ENCODE results near the gene CCDC192. TPM values are rescaled to one million over a fixed set of nuclear protein-coding genes. Genes with fewer than 3 reads are reported as not detected.
A peak's percentile ranks its signal among the peaks of the same experiment; 100 is the strongest.

Gene CCDC192
- total RNA-seq, 2 experiments from 2014 or later = not detected

DNA sequence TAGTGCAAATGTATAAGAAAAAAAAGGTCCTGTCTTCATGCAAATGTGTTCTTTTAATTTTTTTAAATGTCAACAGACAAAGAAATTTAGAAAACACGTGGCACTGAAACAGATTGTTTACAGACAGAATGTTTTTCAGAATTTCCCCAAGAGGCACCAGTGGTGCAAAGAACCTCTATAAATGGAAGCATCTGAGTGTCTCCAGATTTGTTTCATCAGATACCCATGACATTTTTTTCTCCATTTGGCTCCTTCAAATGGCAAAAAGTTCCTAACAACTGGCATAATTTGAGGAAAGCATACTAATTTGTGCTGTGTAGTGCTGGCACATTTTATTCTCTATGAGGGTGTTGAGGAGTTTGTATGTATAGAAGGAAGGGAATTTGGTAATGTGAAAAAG lies 15.0 kb downstream of the CCDC192 start:
- ATAC-seq (ENCODE audit: poor library complexity) (no peak), DNase-seq (no peak)
- no peaks in the 10 kb centered on the region for H3K4me1 Mint-ChIP-seq (ENCODE audit: low read depth)
- Histone ChIP-seq H3K27ac (ENCODE audit: low read depth in 1 of 2, low read length in 2 of 2) (no peak overlapping the region), H3K27me3 (ENCODE audit: control insufficient read depth in 1 of 2, insufficient read depth in 2 of 2, low read length in 2 of 2) (no peaks in the 10 kb centered on the region), H3K4me1 (ENCODE audit: insufficient read depth, low read length) (no peaks in the 10 kb centered on the region), H3K4me3 (ENCODE audit: low read length) (no peak overlapping the region), H3K9me3 (ENCODE audit: control insufficient read depth in 1 of 2, insufficient read depth in 1 of 2, low read length in 2 of 2) (peaks cover 0 to 8% of the 10 kb centered on the region in 2 experiments), H3K36me3 (ENCODE audit: insufficient read depth, low read length) (no peaks in the 10 kb centered on the region)
- ChIA-PET CTCF (no interaction called here), POLR2A (no interaction called here)
- no peak overlapping the region for H3K4me3 Mint-ChIP-seq
- intact Hi-C loops (cut with DNase I, micrococcal nuclease) = no loop called here
- TF ChIP-seq, protein P1, sequence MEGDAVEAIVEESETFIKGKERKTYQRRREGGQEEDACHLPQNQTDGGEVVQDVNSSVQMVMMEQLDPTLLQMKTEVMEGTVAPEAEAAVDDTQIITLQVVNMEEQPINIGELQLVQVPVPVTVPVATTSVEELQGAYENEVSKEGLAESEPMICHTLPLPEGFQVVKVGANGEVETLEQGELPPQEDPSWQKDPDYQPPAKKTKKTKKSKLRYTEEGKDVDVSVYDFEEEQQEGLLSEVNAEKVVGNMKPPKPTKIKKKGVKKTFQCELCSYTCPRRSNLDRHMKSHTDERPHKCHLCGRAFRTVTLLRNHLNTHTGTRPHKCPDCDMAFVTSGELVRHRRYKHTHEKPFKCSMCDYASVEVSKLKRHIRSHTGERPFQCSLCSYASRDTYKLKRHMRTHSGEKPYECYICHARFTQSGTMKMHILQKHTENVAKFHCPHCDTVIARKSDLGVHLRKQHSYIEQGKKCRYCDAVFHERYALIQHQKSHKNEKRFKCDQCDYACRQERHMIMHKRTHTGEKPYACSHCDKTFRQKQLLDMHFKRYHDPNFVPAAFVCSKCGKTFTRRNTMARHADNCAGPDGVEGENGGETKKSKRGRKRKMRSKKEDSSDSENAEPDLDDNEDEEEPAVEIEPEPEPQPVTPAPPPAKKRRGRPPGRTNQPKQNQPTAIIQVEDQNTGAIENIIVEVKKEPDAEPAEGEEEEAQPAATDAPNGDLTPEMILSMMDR (IDR thresholded peaks at IDR 0.05) = no peak
- H3K27ac Mint-ChIP-seq = no peak overlapping the region
- peaks cover 6% of the 10 kb centered on the region for H3K9me3 Mint-ChIP-seq
- peaks cover 7% of the 10 kb centered on the region for H3K27me3 Mint-ChIP-seq
- no peaks in the 10 kb centered on the region for H3K36me3 Mint-ChIP-seq (ENCODE audit: low read depth)

DNA sequence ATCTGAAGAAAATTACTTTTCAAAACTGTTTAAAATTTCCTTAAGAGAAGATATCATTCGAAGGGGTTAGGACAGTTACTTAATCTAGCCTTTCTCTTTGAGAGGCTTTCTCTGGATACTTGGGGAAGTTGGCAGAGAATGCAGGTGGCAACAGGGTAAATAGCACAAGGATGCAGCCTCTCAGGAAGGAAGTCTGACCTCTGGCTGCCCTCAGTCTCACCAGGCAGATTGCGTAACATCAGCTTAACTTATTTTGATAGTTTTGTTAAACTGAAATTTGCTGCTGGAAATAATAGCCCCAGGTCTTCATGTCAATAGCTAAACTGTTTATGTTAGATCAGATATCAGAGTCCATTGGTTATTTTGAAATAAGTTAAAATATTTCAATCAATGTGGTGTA lies 20.4 kb downstream of the CCDC192 start:
- Histone ChIP-seq H3K27ac (ENCODE audit: low read depth in 1 of 2, low read length in 2 of 2) (no peak overlapping the region), H3K36me3 (ENCODE audit: insufficient read depth, low read length) (no peaks in the 10 kb centered on the region), H3K9me3 (ENCODE audit: control insufficient read depth in 1 of 2, insufficient read depth in 1 of 2, low read length in 2 of 2) (peaks cover 0 to 18% of the 10 kb centered on the region in 2 experiments), H3K27me3 (ENCODE audit: control insufficient read depth in 1 of 2, insufficient read depth in 2 of 2, low read length in 2 of 2) (peaks cover 0 to 4% of the 10 kb centered on the region in 2 experiments), H3K4me3 (ENCODE audit: low read length) (no peak overlapping the region), H3K4me1 (ENCODE audit: insufficient read depth, low read length) (no peaks in the 10 kb centered on the region)
- H3K36me3 Mint-ChIP-seq (ENCODE audit: low read depth) = no peaks in the 10 kb centered on the region
- peaks cover 8% of the 10 kb centered on the region for H3K27me3 Mint-ChIP-seq
- H3K9me3 Mint-ChIP-seq = peaks cover 8% of the 10 kb centered on the region
- no peak overlapping the region for H3K27ac Mint-ChIP-seq
- no peak overlapping the region for H3K4me3 Mint-ChIP-seq
- intact Hi-C loops (cut with DNase I, micrococcal nuclease) = no loop called here
- CTCF ChIA-PET = no interaction called here
- H3K4me1 Mint-ChIP-seq (ENCODE audit: low read depth) = no peaks in the 10 kb centered on the region
- ATAC-seq (ENCODE audit: poor library complexity) (no peak), DNase-seq (peak in 1 of 14 experiments; percentile 0)
- POLR2A ChIA-PET = no interaction called here
- TF ChIP-seq, protein P1 (IDR thresholded peaks at IDR 0.05) = no peak

DNA sequence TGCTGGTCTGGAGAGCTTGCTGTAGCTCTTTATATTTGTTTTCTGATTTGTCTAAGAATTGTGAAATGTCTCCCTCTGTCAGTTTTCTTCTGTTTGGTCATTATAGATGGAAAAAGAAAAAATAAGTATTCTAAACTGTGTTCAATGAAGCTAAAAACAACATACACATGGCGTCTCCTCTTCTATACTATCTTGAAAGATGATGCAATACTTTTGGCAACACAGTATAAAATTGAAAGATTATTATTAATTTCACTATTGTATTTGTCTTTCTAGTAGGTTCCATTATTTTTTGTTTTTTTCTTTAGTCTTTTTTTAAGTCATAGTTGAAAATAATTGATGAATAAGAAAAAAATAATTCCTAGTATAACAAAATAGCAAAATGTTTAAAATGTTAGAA lies 22.5 kb downstream of the CCDC192 start:
- intact Hi-C loops (cut with DNase I, micrococcal nuclease) = no loop called here
- H3K4me3 ChIP-seq (ENCODE audit: low read length) = no peak overlapping the region
- DNase-seq (no peak), ATAC-seq (ENCODE audit: poor library complexity) (no peak)
- H3K27me3 Mint-ChIP-seq = peaks cover 4% of the 10 kb centered on the region
- H3K9me3 ChIP-seq (ENCODE audit: control insufficient read depth in 1 of 2, insufficient read depth in 1 of 2, low read length in 2 of 2) = peaks cover 0 to 13% of the 10 kb centered on the region in 2 experiments
- no peak overlapping the region for H3K27ac ChIP-seq (ENCODE audit: low read depth in 1 of 2, low read length in 2 of 2)
- H3K9me3 Mint-ChIP-seq = peaks cover 8% of the 10 kb centered on the region
- no peaks in the 10 kb centered on the region for H3K36me3 ChIP-seq (ENCODE audit: insufficient read depth, low read length)
- TF ChIP-seq, protein P1 (IDR thresholded peaks at IDR 0.05) = no peak
- H3K4me3 Mint-ChIP-seq = no peak overlapping the region
- no peaks in the 10 kb centered on the region for H3K36me3 Mint-ChIP-seq (ENCODE audit: low read depth)
- ChIA-PET POLR2A (no interaction called here), CTCF (no interaction called here)
- no peak overlapping the region for H3K27ac Mint-ChIP-seq
- H3K4me1 Mint-ChIP-seq (ENCODE audit: low read depth) = no peaks in the 10 kb centered on the region
- peaks cover 0 to 4% of the 10 kb centered on the region in 2 experiments for H3K27me3 ChIP-seq (ENCODE audit: control insufficient read depth in 1 of 2, insufficient read depth in 2 of 2, low read length in 2 of 2)
- no peaks in the 10 kb centered on the region for H3K4me1 ChIP-seq (ENCODE audit: insufficient read depth, low read length)

Measured in CD4-positive, alpha-beta T cell (primary cell).